ENCODE measurements around the gene MYO19.

Gene MYO19

GRCh38 chr17:36540696-36541095 is 6.0 kb upstream of the MYO19 start:
- Histone ChIP-seq H3K27ac (ENCODE audit: low read depth, low read length) (no peak overlapping the region), H3K9me3 (ENCODE audit: control insufficient read depth, insufficient read depth, low read length) (no peaks in the 10 kb centered on the region), H3K4me1 (ENCODE audit: control insufficient read depth, low read length) (peaks cover 26% of the 10 kb centered on the region), H3K36me3 (ENCODE audit: control insufficient read depth, low read length) (peaks cover 43% of the 10 kb centered on the region), H3F3A (ENCODE audit: control insufficient read depth, insufficient read depth) (peaks cover 36% of the 10 kb centered on the region), H3K4me3 (ENCODE audit: low read length) (no peak overlapping the region), H3K9me2 (replicated peaks; ENCODE audit: control insufficient read depth, low read length) (no peaks in the 10 kb centered on the region), H3K27me3 (ENCODE audit: control insufficient read depth, low read length) (no peaks in the 10 kb centered on the region), H3K79me2 (ENCODE audit: control insufficient read depth, low read length) (peaks cover 59% of the 10 kb centered on the region), H4K20me1 (ENCODE audit: control insufficient read depth, insufficient read depth, low read depth, low read length) (no peaks in the 10 kb centered on the region), H3K4me2 (ENCODE audit: low read length) (no peak overlapping the region)
- no peak for TF ChIP-seq EZH2phosphoT487 (IDR thresholded peaks at IDR 0.05; ENCODE audit: borderline replicate concordance, low read length)
- TF ChIP-seq CTCF (IDR thresholded peaks at IDR 0.05; ENCODE audit: low read depth, low read length, poor library complexity, severe bottlenecking) = no peak

DNA sequence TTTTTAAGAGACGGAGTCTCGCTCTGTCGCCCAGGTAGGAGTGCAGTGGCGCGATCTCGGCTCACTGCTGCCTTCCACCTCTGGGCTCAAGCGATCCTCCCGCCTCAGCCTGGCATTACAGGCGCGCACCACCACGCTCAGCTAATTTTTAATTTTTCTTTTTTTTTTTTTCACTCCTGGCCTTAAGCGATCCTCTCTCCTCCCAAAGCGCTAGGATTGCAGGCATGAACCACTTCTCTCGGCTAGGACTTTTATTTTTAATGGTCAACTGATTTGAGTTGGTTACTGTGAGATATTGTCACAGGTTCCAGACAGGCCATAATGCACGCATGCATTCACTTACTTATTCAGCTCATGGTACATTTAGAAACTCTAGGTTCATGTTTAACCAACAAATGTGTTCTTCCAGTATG is 1.0 kb upstream of the MYO19 start:
- H3K79me2 ChIP-seq (ENCODE audit: control insufficient read depth, low read length) = peaks cover 67% of the 10 kb centered on the region
- peaks cover 29% of the 10 kb centered on the region for H3F3A ChIP-seq (ENCODE audit: control insufficient read depth, insufficient read depth)
- peaks cover 37% of the 10 kb centered on the region for H3K4me1 ChIP-seq (ENCODE audit: control insufficient read depth, low read length)

DNA sequence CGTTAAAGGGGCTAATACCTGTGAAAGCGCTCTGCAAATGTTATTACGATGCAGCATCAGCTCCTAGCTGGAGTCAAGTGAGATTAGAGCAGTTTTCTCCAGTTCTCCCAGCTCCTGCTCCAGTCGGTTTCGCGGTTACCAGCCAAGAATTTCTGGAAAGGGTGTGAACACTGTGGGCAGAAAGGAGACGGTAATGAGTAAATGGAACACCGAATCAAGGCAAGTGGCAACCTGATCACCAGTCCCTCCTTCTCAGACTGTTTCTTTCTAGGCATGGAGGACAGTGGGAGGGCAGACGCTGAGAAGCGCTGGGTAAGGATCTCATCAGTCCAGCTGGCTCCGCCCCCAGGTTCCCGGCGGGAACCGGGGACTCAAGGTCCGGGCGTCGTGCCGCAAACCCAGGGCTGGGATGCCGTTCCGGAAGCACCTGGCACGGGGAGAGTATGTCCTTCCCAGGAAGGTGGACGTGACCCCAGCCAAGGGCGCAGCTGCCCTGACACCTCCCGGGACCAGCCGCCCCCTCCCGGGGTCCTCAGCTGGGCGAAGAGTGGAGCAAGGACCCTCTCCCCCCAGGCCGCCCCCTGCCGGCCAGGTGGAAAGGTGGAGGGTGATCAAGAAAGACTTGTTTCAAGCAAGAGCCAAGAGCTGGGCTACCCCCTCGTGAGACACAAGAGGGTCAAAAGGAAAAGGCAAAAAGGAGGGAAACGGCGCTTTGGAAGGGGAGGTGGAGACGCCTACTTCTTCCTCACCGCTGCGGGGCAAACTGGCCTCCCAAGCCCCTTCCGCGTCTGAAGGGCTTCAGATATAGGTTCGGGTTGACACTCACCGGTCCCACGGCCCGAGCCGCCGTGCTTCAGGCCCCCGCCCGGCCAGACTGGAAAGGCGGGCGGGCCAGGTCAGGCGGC is 481 bp downstream of the MYO19 start:
- peak overlapping the region; percentile 80 for H3K27ac ChIP-seq (ENCODE audit: low read depth, low read length)
- no peaks in the 10 kb centered on the region for H3K9me3 ChIP-seq (ENCODE audit: control insufficient read depth, insufficient read depth, low read length)
- peaks cover 19% of the 10 kb centered on the region for H3F3A ChIP-seq (ENCODE audit: control insufficient read depth, insufficient read depth)
- H3K4me1 ChIP-seq (ENCODE audit: control insufficient read depth, low read length) = peaks cover 37% of the 10 kb centered on the region
- peak overlapping the region; percentile 97 for H3K4me3 ChIP-seq (ENCODE audit: low read length)
- peaks cover 65% of the 10 kb centered on the region for H3K79me2 ChIP-seq (ENCODE audit: control insufficient read depth, low read length)
- peak overlapping the region; percentile 89 for H3K4me2 ChIP-seq (ENCODE audit: low read length)
- no peaks in the 10 kb centered on the region for H3K9me2 ChIP-seq (replicated peaks; ENCODE audit: control insufficient read depth, low read length)
- peak; percentile 90 for TF ChIP-seq CTCF (IDR thresholded peaks at IDR 0.05; ENCODE audit: low read depth, low read length, poor library complexity, severe bottlenecking)
- TF ChIP-seq EZH2phosphoT487 (IDR thresholded peaks at IDR 0.05; ENCODE audit: borderline replicate concordance, low read length) = no peak
- H3K27me3 ChIP-seq (ENCODE audit: control insufficient read depth, low read length) = no peaks in the 10 kb centered on the region
- H3K36me3 ChIP-seq (ENCODE audit: control insufficient read depth, low read length) = peaks cover 80% of the 10 kb centered on the region
- no peaks in the 10 kb centered on the region for H4K20me1 ChIP-seq (ENCODE audit: control insufficient read depth, insufficient read depth, low read depth, low read length)

More for the DNA sequence above, 1.0 kb upstream of the MYO19 start:
- Histone ChIP-seq H3K9me3 (ENCODE audit: control insufficient read depth, insufficient read depth, low read length) (no peaks in the 10 kb centered on the region), H3K36me3 (ENCODE audit: control insufficient read depth, low read length) (peaks cover 72% of the 10 kb centered on the region), H3K9me2 (replicated peaks; ENCODE audit: control insufficient read depth, low read length) (no peaks in the 10 kb centered on the region), H3K4me2 (ENCODE audit: low read length) (peak overlapping the region; percentile 89), H3K27ac (ENCODE audit: low read depth, low read length) (peak overlapping the region; percentile 80), H4K20me1 (ENCODE audit: control insufficient read depth, insufficient read depth, low read depth, low read length) (no peaks in the 10 kb centered on the region), H3K4me3 (ENCODE audit: low read length) (peak overlapping the region; percentile 97), H3K27me3 (ENCODE audit: control insufficient read depth, low read length) (no peaks in the 10 kb centered on the region)
- no peak for TF ChIP-seq EZH2phosphoT487 (IDR thresholded peaks at IDR 0.05; ENCODE audit: borderline replicate concordance, low read length)
- no peak for TF ChIP-seq CTCF (IDR thresholded peaks at IDR 0.05; ENCODE audit: low read depth, low read length, poor library complexity, severe bottlenecking)
